Mesothelial cell of epicardium (in vitro differentiated cells): ENCODE results near the gene TEX2. TPM values are rescaled to one million over a fixed set of nuclear protein-coding genes. Genes with fewer than 3 reads are reported as not detected.

Experiments used
- DNase-seq, 2 experiments: peaks; one replicate each; pipeline ENCODE4 v3.0.0; 2021; ENCODE audit warnings: low spot score in 2 of 2; ENCODE audit not compliant: unreplicated experiment in 2 of 2
- H3K27ac Mint-ChIP-seq: 2 replicates; pipeline ENCODE4 v1.8.0; 2021; ENCODE audit warnings: mixed read lengths
- H3K27me3 Mint-ChIP-seq: 2 replicates; pipeline ENCODE4 v1.8.0; 2021; ENCODE audit warnings: low read depth, mixed read lengths
- H3K36me3 Mint-ChIP-seq: 2 replicates; pipeline ENCODE4 v1.8.0; 2021; ENCODE audit warnings: mixed read lengths
- H3K4me1 Mint-ChIP-seq: 2 replicates; pipeline ENCODE4 v1.8.0; 2021; ENCODE audit warnings: mixed read lengths
- H3K4me3 Mint-ChIP-seq: 2 replicates; pipeline ENCODE4 v1.8.0; 2021; ENCODE audit warnings: mild to moderate bottlenecking, moderate library complexity, mixed read lengths
- H3K9me3 Mint-ChIP-seq: 2 replicates; pipeline ENCODE4 v1.8.0; 2021; ENCODE audit warnings: mixed read lengths
- total RNA-seq: library from RNA; stranded (reverse); gene quantifications from 3 replicates; pipeline ENCODE4 v1.2.1, GENCODE V29; 2021
- TF ChIP-seq, protein P1 (sequence below): fragments of 200-600 bp; sonication (generic); IDR thresholded peaks from one replicate; pipeline ENCODE4 v1.5.0; 2021; ENCODE audit warnings: antibody characterized with exemption; ENCODE audit not compliant: unreplicated experiment

TEX2 gene
- total RNA-seq, 1 donor from 2014 or later, result 27.1 TPM

DNA sequence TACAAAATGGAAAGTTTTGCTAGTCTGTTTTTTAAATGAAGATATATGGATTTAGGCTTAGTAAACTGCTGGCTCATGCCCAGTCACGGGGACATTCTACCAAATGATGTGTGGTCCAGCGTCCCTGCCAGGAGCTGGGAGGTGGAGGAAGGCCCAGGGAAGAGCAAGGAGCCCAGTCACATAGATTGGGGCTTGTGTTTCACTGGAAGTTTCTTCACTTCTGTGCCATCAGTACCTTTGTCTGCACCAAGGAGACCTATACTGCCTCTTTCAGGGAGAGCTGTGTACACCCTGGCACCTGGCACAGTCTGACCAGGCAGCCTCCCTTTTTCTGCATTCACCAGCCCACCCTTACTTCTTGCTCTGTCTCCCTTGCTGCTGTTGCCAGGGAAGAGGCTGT lies 100.5 kb downstream of the TEX2 start:
- peak overlapping the region; percentile 33 for H3K27ac Mint-ChIP-seq
- TF ChIP-seq, protein P1, sequence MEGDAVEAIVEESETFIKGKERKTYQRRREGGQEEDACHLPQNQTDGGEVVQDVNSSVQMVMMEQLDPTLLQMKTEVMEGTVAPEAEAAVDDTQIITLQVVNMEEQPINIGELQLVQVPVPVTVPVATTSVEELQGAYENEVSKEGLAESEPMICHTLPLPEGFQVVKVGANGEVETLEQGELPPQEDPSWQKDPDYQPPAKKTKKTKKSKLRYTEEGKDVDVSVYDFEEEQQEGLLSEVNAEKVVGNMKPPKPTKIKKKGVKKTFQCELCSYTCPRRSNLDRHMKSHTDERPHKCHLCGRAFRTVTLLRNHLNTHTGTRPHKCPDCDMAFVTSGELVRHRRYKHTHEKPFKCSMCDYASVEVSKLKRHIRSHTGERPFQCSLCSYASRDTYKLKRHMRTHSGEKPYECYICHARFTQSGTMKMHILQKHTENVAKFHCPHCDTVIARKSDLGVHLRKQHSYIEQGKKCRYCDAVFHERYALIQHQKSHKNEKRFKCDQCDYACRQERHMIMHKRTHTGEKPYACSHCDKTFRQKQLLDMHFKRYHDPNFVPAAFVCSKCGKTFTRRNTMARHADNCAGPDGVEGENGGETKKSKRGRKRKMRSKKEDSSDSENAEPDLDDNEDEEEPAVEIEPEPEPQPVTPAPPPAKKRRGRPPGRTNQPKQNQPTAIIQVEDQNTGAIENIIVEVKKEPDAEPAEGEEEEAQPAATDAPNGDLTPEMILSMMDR, result no peak
- DNase-seq, result no peak
- no peaks in the 10 kb centered on the region for H3K27me3 Mint-ChIP-seq
- H3K36me3 Mint-ChIP-seq, result peaks cover 7% of the 10 kb centered on the region
- H3K9me3 Mint-ChIP-seq, result no peaks in the 10 kb centered on the region
- H3K4me1 Mint-ChIP-seq, result peaks cover 41% of the 10 kb centered on the region
- no peak overlapping the region for H3K4me3 Mint-ChIP-seq

DNA sequence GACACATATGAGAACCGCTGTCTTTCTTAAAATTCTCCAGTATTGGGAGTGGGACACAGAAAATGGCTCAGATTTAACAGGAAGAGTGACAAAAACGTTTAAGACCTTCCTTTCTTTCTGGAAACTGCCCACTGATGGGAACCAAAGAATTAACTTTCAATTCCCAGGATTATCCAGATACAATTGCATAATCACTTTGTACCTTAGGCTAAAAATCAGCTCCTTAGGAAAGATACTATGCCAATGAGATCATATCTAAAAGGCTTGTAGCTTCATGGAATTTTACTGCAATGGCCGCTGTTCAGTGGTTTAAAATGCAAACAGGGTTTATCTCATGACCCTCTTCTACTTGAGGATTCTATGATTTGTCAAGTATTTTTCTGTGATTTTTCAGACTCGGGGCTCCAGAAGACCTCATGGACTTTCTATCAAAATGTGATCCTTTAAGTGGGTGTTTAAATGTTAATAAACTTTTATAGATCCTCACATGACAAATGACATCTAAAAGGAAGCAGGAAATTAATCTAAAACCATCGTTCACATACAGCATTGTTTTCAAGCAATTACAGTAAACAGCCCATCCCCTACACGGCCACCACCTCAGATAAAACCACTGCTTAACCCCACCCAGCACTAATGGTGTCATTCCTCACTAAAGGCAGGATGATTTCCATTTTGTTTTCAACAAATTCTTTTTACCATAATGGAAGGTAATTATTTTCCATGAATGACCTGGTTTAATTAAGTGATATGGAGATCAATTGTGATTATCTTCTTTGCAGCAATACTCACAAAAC lies 101.5 kb downstream of the TEX2 start:
- no peaks in the 10 kb centered on the region for H3K27me3 Mint-ChIP-seq
- no peaks in the 10 kb centered on the region for H3K9me3 Mint-ChIP-seq
- DNase-seq, result no peak
- no peak overlapping the region for H3K4me3 Mint-ChIP-seq
- TF ChIP-seq, protein P1, result no peak
- H3K27ac Mint-ChIP-seq, result peak overlapping the region; percentile 50
- H3K4me1 Mint-ChIP-seq, result peaks cover 51% of the 10 kb centered on the region
- H3K36me3 Mint-ChIP-seq, result peaks cover 1% of the 10 kb centered on the region

DNA sequence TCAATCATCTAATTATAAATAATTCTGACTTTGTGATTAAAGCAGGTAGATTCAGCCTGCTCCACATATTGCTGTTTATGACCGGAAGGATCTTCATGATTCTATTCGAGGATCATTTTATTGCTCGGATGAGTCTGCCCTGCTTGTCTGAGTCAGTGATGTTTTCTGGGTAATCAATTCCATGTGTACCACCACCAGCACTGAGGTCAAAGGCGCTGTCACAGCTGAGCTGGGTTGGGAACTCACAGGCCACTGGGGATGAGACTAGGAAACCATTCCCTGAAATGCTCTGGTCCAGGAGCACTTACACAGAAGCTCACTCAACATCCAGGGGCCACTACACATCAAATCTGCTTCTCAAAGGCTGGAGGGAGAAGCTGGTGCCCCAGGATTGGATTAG lies 102.7 kb downstream of the TEX2 start:
- DNase-seq, result no peak
- Mint-ChIP-seq H3K9me3 (no peaks in the 10 kb centered on the region), H3K27ac (peak overlapping the region; percentile 78), H3K36me3 (no peaks in the 10 kb centered on the region), H3K4me1 (peaks cover 61% of the 10 kb centered on the region), H3K4me3 (no peak overlapping the region), H3K27me3 (no peaks in the 10 kb centered on the region)
- TF ChIP-seq, protein P1, result no peak

DNA sequence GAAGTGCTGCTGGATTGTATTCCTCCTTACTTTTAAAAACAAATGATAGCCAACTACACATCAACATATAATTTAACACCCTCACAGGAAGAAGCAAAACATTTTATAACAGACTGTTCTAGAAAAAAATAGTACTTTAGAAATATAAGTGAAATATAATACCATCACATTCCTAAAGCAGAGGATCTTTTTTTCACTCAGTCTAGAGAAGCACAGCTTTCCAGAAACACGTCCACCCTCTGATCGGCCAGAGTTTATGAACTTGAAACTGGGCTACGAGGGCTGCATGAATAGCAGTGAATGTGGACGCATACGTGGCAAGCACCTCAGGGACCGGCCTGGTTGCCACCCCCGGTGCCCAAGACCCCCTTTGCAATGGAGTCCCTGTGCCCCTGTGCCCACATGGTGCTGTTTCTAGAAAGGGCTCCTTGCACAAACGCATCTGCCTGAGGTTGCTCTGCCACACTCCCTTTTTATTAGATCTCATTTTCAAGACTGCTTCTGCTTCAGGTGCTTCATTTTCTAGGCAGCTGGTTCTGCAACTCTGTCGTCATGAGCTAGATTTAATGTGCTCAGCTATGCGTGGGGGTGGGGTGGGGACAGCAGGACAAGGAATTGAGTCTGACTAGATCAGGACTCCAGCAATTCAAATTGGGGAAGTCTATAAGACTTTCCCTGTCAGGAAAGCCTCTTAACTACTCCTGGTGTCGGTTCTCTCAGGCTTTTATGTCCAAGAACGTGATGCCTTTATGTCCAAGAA lies 104.0 kb downstream of the TEX2 start:
- TF ChIP-seq, protein P1, result no peak
- DNase-seq, result peak in 1 of 2 experiments; percentile 67
- Mint-ChIP-seq H3K4me1 (peaks cover 73% of the 10 kb centered on the region), H3K27ac (peak overlapping the region; percentile 94), H3K4me3 (peak overlapping the region; percentile 41), H3K36me3 (no peaks in the 10 kb centered on the region), H3K9me3 (no peaks in the 10 kb centered on the region), H3K27me3 (no peaks in the 10 kb centered on the region)

DNA sequence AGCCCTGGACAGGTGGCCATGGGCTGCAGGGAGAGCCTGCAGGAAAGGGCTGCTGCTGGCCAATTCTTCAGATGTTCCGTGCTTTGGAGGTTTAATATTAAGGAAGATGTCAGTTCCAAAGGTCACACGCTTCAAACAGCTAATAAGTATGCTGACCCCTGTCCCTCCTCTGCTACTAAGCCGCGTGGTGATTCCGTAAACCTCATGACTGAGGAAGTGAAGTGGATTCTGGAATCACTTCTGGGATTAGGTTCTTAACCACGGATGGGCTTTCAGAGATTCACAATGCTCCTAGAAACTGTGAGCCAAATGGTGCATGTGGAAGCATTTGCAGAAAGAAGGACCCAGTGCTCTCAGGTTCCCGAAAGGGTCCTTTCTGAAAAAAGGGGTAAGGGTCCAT lies 104.7 kb downstream of the TEX2 start:
- no peaks in the 10 kb centered on the region for H3K36me3 Mint-ChIP-seq
- no peak for DNase-seq
- H3K27ac Mint-ChIP-seq, result peak overlapping the region; percentile 94
- no peaks in the 10 kb centered on the region for H3K9me3 Mint-ChIP-seq
- H3K27me3 Mint-ChIP-seq, result no peaks in the 10 kb centered on the region
- H3K4me3 Mint-ChIP-seq, result no peak overlapping the region
- peaks cover 74% of the 10 kb centered on the region for H3K4me1 Mint-ChIP-seq
- TF ChIP-seq, protein P1, result no peak
